Measurements from ENCODE around the gene ZNF627. TPM values are rescaled to one million over a fixed set of nuclear protein-coding genes. Genes with fewer than 3 reads are reported as not detected.
"Not testable (repeated sequence)": the region's sequence is repeated elsewhere in the genome, so short reads cannot be mapped to it uniquely, and the experiment has no call there.

ZNF627 gene
- polyA plus RNA-seq, 1 donor from 2014 or later = 91.6 TPM

DNA sequence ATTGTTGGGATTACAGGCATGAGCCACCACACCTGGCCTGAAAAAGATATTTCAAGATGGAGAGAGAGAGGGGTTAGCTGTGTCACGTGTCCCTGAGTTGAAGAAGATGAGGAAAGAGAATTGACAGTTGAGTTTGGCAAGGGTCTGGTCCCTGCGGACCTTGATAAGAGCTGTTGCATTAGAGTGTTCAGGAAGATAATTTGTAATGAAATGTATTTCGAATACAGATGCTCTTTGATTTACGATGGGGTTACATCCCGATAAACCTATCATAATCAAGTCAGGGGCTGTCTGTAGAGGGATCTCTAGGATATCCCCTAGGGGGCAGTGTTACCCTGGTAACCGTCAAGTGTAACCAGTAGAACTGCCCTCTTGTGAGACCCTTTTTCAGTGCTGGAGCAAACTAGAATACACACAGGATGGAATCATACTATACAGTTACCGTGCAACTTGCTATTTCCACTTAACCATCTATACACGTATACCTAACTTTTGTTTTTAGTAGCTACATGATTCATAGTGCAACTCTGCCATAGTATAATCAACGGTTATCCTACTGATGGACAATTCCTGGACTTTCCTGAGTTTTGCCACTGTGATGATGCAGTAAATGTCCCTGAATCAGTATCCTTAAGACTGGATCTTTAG, 36.8 kb upstream of the ZNF627 start:
- Histone ChIP-seq H3K4me2 (ENCODE audit: low read length) (no peak overlapping the region), H3K9me2 (ENCODE audit: insufficient read depth, low read length) (no peaks in the 10 kb centered on the region), H3K4me3 (ENCODE audit: low read length) (peak overlapping the region; percentile 32), H3K36me3 (ENCODE audit: insufficient read depth, low read length) (no peaks in the 10 kb centered on the region), H2AFZ (ENCODE audit: low read depth, low read length) (no peak overlapping the region), H3K27me3 (ENCODE audit: insufficient read depth, low read depth, low read length) (no peaks in the 10 kb centered on the region), H3F3A (ENCODE audit: insufficient read depth, low read length, poor library complexity, severe bottlenecking) (no peaks in the 10 kb centered on the region), H4K20me1 (ENCODE audit: insufficient read depth) (no peaks in the 10 kb centered on the region), H3K27ac (ENCODE audit: low read length) (no peak overlapping the region), H3K79me2 (replicated peaks; ENCODE audit: insufficient read depth, low read length) (peaks cover 19% of the 10 kb centered on the region), H3K9ac (ENCODE audit: low read length) (no peak overlapping the region), H3K9me3 (ENCODE audit: low read length) (no peaks in the 10 kb centered on the region)
- TF ChIP-seq SMC3 (conservative IDR thresholded peaks at IDR 0.05; ENCODE audit: poor library complexity) = peak; percentile 34
- TF ChIP-seq RAD21 (conservative IDR thresholded peaks at IDR 0.05) = peak; percentile 56
- TF ChIP-seq EZH2 (IDR thresholded peaks at IDR 0.05; ENCODE audit: borderline replicate concordance, insufficient read depth, low read length, poor library complexity, severe bottlenecking) = no peak
- no peak for TF ChIP-seq TAF1 (IDR thresholded peaks at IDR 0.05; ENCODE audit: low read depth)
- TF ChIP-seq MXI1 (conservative IDR thresholded peaks at IDR 0.05; ENCODE audit: poor library complexity, severe bottlenecking) = no peak
- TF ChIP-seq, protein P1, sequence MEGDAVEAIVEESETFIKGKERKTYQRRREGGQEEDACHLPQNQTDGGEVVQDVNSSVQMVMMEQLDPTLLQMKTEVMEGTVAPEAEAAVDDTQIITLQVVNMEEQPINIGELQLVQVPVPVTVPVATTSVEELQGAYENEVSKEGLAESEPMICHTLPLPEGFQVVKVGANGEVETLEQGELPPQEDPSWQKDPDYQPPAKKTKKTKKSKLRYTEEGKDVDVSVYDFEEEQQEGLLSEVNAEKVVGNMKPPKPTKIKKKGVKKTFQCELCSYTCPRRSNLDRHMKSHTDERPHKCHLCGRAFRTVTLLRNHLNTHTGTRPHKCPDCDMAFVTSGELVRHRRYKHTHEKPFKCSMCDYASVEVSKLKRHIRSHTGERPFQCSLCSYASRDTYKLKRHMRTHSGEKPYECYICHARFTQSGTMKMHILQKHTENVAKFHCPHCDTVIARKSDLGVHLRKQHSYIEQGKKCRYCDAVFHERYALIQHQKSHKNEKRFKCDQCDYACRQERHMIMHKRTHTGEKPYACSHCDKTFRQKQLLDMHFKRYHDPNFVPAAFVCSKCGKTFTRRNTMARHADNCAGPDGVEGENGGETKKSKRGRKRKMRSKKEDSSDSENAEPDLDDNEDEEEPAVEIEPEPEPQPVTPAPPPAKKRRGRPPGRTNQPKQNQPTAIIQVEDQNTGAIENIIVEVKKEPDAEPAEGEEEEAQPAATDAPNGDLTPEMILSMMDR (IDR thresholded peaks at IDR 0.05; ENCODE audit: poor library complexity, severe bottlenecking) = peak; percentile 58
- TF ChIP-seq POLR2AphosphoS5 (IDR thresholded peaks at IDR 0.05) = no peak

GRCh38 chr19:11563532-11563931, 33.8 kb upstream of the ZNF627 start:
- Histone ChIP-seq H3K4me2 (ENCODE audit: low read length) (no peak overlapping the region), H3K36me3 (ENCODE audit: insufficient read depth, low read length) (no peaks in the 10 kb centered on the region), H3K4me3 (ENCODE audit: low read length) (no peak overlapping the region), H3K9me3 (ENCODE audit: low read length) (no peaks in the 10 kb centered on the region), H3K27ac (ENCODE audit: low read length) (no peak overlapping the region), H4K20me1 (ENCODE audit: insufficient read depth) (no peaks in the 10 kb centered on the region), H2AFZ (ENCODE audit: low read depth, low read length) (no peak overlapping the region), H3K27me3 (ENCODE audit: insufficient read depth, low read depth, low read length) (no peaks in the 10 kb centered on the region), H3K79me2 (replicated peaks; ENCODE audit: insufficient read depth, low read length) (peaks cover 3% of the 10 kb centered on the region), H3K9me2 (ENCODE audit: insufficient read depth, low read length) (no peaks in the 10 kb centered on the region), H3F3A (ENCODE audit: insufficient read depth, low read length, poor library complexity, severe bottlenecking) (no peaks in the 10 kb centered on the region), H3K9ac (ENCODE audit: low read length) (no peak overlapping the region)
- TF ChIP-seq EP300 (conservative IDR thresholded peaks at IDR 0.05; ENCODE audit: poor library complexity, severe bottlenecking) = no peak
- TF ChIP-seq SMC3 (conservative IDR thresholded peaks at IDR 0.05; ENCODE audit: poor library complexity) = no peak
- TF ChIP-seq EZH2 (IDR thresholded peaks at IDR 0.05; ENCODE audit: borderline replicate concordance, insufficient read depth, low read length, poor library complexity, severe bottlenecking) = no peak
- no peak for TF ChIP-seq MXI1 (conservative IDR thresholded peaks at IDR 0.05; ENCODE audit: poor library complexity, severe bottlenecking)
- TF ChIP-seq POLR2AphosphoS5 (IDR thresholded peaks at IDR 0.05) = no peak
- TF ChIP-seq RAD21 (conservative IDR thresholded peaks at IDR 0.05) = no peak
- TF ChIP-seq, protein P1 (IDR thresholded peaks at IDR 0.05; ENCODE audit: poor library complexity, severe bottlenecking) = no peak
- TF ChIP-seq, protein P2, sequence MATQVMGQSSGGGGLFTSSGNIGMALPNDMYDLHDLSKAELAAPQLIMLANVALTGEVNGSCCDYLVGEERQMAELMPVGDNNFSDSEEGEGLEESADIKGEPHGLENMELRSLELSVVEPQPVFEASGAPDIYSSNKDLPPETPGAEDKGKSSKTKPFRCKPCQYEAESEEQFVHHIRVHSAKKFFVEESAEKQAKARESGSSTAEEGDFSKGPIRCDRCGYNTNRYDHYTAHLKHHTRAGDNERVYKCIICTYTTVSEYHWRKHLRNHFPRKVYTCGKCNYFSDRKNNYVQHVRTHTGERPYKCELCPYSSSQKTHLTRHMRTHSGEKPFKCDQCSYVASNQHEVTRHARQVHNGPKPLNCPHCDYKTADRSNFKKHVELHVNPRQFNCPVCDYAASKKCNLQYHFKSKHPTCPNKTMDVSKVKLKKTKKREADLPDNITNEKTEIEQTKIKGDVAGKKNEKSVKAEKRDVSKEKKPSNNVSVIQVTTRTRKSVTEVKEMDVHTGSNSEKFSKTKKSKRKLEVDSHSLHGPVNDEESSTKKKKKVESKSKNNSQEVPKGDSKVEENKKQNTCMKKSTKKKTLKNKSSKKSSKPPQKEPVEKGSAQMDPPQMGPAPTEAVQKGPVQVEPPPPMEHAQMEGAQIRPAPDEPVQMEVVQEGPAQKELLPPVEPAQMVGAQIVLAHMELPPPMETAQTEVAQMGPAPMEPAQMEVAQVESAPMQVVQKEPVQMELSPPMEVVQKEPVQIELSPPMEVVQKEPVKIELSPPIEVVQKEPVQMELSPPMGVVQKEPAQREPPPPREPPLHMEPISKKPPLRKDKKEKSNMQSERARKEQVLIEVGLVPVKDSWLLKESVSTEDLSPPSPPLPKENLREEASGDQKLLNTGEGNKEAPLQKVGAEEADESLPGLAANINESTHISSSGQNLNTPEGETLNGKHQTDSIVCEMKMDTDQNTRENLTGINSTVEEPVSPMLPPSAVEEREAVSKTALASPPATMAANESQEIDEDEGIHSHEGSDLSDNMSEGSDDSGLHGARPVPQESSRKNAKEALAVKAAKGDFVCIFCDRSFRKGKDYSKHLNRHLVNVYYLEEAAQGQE (IDR thresholded peaks at IDR 0.05; ENCODE audit: borderline replicate concordance) = no peak
- no peak for TF ChIP-seq TAF1 (IDR thresholded peaks at IDR 0.05; ENCODE audit: low read depth)

DNA sequence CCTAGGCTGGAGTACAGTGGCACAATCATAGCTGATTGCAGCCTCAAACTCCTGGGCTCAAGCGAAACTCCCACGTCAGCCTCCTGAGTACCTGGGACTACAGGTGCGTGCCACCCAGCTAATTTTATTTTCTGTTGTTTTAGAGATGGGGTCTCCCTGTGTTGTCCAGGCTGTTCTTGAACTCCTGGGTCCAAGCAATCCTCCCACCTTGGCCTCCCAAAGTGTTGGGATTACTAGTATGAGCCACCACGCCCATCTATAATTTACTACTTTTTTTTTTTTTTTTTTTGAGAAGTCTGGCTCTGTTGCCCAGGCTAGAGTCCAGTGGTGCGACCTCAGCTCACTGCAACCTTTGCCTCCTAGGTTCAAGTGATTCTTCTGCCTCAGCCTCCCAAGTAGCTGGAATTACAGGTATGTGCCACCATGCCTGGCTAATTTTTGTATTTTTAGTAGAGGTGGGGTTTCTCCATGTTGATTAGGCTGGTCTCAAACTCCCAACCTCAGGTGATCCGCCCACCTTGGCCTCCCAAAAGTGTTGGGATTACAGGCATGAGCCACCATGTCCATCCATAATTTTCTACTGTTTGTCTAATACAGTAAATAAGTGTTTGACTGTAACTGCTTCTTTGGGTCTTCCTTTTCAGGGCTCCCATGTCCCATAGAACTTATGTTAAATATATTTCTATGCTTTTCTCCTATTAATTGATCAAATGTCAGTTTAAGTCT, 33.0 kb upstream of the ZNF627 start:
- not testable (repeated sequence) for H3K27ac ChIP-seq (ENCODE audit: low read length); H3K4me3 ChIP-seq (ENCODE audit: low read length); H3K27me3 ChIP-seq (ENCODE audit: insufficient read depth, low read depth, low read length); H3K9me3 ChIP-seq (ENCODE audit: low read length); H3K79me2 ChIP-seq (replicated peaks; ENCODE audit: insufficient read depth, low read length); H4K20me1 ChIP-seq (ENCODE audit: insufficient read depth); H3K9ac ChIP-seq (ENCODE audit: low read length); H3K36me3 ChIP-seq (ENCODE audit: insufficient read depth, low read length); H3K4me2 ChIP-seq (ENCODE audit: low read length); H3K9me2 ChIP-seq (ENCODE audit: insufficient read depth, low read length); H3F3A ChIP-seq (ENCODE audit: insufficient read depth, low read length, poor library complexity, severe bottlenecking); H2AFZ ChIP-seq (ENCODE audit: low read depth, low read length)

- H3K79me2 ChIP-seq (replicated peaks; ENCODE audit: insufficient read depth, low read length); H3K27me3 ChIP-seq (ENCODE audit: insufficient read depth, low read depth, low read length); H3K9ac ChIP-seq (ENCODE audit: low read length); H3K36me3 ChIP-seq (ENCODE audit: insufficient read depth, low read length); H3K4me2 ChIP-seq (ENCODE audit: low read length); H3K27ac ChIP-seq (ENCODE audit: low read length); H4K20me1 ChIP-seq (ENCODE audit: insufficient read depth); H2AFZ ChIP-seq (ENCODE audit: low read depth, low read length); H3K9me2 ChIP-seq (ENCODE audit: insufficient read depth, low read length); H3F3A ChIP-seq (ENCODE audit: insufficient read depth, low read length, poor library complexity, severe bottlenecking); H3K9me3 ChIP-seq (ENCODE audit: low read length); H3K4me3 ChIP-seq (ENCODE audit: low read length): not testable (repeated sequence)
Observed at GRCh38 chr19:11565649-11565980, 31.7 kb upstream of the ZNF627 start.
